ENCODE data around the gene SBF2.

- TF ChIP-seq CTCF (IDR thresholded peaks at IDR 0.05; ENCODE audit: low read depth, low read length) = no peak
- TF ChIP-seq EZH2phosphoT487 (IDR thresholded peaks at IDR 0.05; ENCODE audit: low read depth) = no peak
These were observed 311.8 kb downstream of the SBF2 start for GRCh38 chr11:9982127-9982795.
